ENCODE data around the gene UBE2E2.

- TF ChIP-seq POLR2A (IDR thresholded peaks at IDR 0.05) (no peak), CTCF (IDR thresholded peaks at IDR 0.05) (no peak)
Measured at GRCh38 chr3:23372285-23372684, 169.2 kb downstream of the UBE2E2 start.
